ENCODE measurements around the gene SEPTIN11.

SEPTIN11 gene

DNA sequence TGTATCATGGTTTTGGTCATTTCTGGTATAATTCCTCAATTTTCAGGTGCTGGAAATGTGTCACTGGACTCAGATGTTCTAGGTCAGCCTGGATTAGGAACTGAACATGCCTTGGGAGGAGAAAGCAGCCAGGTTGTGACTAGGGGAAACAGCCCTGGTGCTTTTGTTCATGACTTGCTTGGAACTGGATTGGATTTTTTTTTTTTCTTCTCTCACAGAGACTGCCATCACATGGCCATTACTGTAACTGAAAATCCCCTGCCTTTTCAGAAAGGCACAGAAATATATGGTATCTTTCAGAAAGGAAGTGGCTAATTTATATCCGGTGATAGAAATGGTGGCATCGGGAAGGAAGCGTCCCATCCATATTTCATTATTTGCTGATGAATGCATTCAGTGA, 34.6 kb downstream of the SEPTIN11 start:
- Mint-ChIP-seq H3K4me3 (no peak overlapping the region), H3K4me1 (peaks cover 77% of the 10 kb centered on the region), H3K9me3 (no peaks in the 10 kb centered on the region), H3K27ac (no peak overlapping the region), H3K36me3 (no peaks in the 10 kb centered on the region)
- ATAC-seq (peak; percentile 58), DNase-seq (ENCODE audit: low spot score in 2 of 2) (no peak)

DNA sequence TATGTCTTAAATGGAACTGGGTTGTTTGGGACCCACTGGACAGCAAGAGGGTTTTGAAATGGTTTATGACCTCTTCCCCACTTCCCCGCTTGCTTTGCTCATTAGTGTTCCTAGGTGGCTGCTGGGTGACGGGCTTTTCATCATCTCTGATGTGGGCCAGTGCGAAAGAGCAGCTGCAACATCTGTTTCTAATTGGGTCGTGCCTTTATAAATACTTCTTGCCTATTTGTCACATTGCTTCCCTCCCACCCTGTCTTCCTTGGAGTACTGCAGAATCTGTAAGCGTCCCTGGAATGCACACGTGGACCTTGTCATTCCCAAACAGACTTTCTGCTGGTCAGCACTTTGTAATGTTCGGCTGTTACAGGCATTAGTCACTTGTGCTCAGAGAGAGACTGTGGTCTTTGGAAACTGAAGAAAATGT, 35.2 kb downstream of the SEPTIN11 start:
- H3K9me3 Mint-ChIP-seq, result no peaks in the 10 kb centered on the region
- ATAC-seq (no peak), DNase-seq (ENCODE audit: low spot score in 2 of 2) (no peak)
- peaks cover 76% of the 10 kb centered on the region for H3K4me1 Mint-ChIP-seq
- H3K36me3 Mint-ChIP-seq, result no peaks in the 10 kb centered on the region
- no peak overlapping the region for H3K4me3 Mint-ChIP-seq
- H3K27ac Mint-ChIP-seq, result no peak overlapping the region

DNA sequence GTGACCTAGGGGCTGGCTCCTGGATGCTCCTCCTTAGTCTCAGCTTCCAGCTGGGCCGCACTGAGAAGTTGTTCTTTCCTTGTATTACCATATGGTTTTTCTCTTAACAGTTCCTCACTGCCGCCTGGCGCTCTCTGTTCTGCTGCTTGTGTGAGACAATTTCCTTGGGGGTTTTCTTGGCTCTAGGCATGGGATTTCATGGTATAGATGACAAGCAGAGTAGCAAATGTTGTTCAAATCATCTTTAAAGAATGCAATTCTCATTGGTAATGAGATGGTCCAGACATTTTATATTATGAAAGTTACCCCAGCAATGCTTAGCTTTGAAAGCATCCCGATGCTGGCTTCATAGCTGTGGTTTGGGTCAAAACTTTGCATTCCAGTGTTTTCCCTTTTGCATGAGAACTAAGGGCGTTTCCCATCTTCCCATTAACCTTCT, 37.6 kb downstream of the SEPTIN11 start:
- DNase-seq (ENCODE audit: low spot score in 2 of 2) (no peak), ATAC-seq (no peak)
- peaks cover 2% of the 10 kb centered on the region for H3K9me3 Mint-ChIP-seq
- H3K27ac Mint-ChIP-seq, result no peak overlapping the region
- no peaks in the 10 kb centered on the region for H3K36me3 Mint-ChIP-seq
- no peak overlapping the region for H3K4me3 Mint-ChIP-seq
- H3K4me1 Mint-ChIP-seq, result peaks cover 76% of the 10 kb centered on the region

DNA sequence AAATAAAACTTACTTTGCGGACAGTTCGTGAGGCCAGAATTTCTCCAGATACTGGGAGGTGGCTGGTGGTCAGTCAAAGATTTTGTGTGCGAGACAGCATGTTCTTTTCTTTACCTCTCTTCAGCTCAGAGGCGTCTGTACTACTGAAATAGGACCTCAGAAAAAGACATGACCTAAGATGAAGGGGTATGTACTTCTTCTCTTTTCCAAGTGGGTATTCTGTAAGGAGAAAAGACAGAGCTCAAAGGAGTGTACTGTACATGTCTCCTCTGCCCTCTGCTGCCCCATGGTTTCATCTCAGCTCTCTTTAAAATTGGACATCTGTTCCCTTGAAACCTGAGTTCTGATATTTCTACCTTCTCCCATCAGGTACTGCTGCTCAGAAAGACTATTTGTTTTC, 38.1 kb downstream of the SEPTIN11 start:
- DNase-seq (ENCODE audit: low spot score in 2 of 2) (no peak), ATAC-seq (no peak)
- Mint-ChIP-seq H3K27ac (no peak overlapping the region), H3K9me3 (peaks cover 2% of the 10 kb centered on the region), H3K4me3 (no peak overlapping the region), H3K36me3 (no peaks in the 10 kb centered on the region), H3K4me1 (peaks cover 74% of the 10 kb centered on the region)

DNA sequence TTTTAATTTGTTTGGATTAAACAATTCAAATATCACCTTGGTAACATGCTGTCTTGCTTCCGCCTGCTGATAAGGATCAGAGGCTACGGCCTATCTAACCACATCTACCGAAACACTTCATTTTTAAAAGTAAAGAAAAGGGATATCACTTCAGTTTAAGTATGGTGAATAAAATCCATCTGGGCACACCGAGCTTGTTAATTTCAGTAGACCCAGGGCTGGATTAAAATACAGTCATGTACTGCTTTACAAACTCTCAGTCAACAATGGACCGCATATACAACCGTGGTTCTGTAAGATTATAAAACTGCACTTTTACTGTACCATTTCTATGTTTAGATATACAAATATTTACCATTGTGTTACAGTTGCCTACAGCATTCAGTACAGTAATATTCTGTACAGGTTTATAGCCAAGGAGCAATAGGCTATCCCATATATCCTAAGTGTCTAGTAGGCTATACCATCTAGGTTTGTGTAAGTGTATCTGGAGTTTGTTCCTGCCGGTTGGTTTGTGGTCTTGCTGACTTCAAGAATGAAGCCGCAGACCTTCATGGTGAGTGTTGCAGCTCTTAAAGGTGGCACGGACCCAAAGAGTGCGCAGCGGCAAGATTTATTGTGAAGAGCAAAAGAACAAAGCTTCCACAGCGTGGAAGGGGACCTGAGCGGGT, 40.0 kb downstream of the SEPTIN11 start:
- Mint-ChIP-seq H3K4me1 (peaks cover 64% of the 10 kb centered on the region), H3K27ac (peak overlapping the region; percentile 83), H3K4me3 (peak overlapping the region; percentile 46), H3K9me3 (peaks cover 2% of the 10 kb centered on the region), H3K36me3 (no peaks in the 10 kb centered on the region)
- ATAC-seq (peak; percentile 82), DNase-seq (ENCODE audit: low spot score in 2 of 2) (peak; percentile 26 to 58)

DNA sequence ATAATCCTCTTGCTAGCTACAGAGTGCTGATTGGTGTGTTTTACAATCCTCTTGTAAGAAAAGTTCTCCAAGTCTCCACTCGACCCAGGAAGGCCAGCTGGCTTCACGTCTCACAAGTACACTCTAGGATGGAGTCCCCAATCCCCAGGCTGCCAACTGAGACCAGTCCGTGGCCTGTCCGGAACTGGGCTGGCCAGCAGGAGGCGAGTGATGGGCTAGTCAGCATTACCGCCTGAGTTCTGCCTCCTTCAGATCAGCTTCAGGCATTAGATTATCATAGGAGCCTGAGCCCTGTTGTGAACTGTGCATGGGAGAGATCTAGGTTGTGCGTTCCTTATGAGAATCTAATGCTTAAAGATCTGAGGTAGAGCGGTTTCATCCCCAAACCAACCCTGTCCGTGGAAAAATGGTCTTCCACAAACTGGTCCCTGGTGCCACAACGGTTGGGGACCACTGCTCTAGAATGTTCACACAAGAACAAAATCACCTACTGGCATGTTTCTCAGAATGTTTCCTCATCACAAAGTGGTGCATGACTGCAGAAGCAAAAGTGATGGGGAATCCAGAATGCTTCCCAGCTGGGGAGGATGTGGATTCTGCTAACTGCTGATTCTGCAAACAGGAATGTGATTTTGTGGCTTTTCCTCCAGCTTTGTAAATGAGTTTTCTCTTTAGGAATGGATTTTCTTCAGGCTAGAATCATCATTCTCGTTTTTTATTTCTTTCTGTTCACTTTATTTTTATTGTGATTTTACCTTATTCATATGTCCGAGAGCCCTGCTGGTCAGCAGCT, 40.9 kb downstream of the SEPTIN11 start:
- Mint-ChIP-seq H3K4me1 (peaks cover 59% of the 10 kb centered on the region), H3K4me3 (peak overlapping the region; percentile 46), H3K9me3 (peaks cover 2% of the 10 kb centered on the region), H3K36me3 (no peaks in the 10 kb centered on the region), H3K27ac (peak overlapping the region; percentile 83)
- ATAC-seq (no peak), DNase-seq (ENCODE audit: low spot score in 2 of 2) (no peak)

DNA sequence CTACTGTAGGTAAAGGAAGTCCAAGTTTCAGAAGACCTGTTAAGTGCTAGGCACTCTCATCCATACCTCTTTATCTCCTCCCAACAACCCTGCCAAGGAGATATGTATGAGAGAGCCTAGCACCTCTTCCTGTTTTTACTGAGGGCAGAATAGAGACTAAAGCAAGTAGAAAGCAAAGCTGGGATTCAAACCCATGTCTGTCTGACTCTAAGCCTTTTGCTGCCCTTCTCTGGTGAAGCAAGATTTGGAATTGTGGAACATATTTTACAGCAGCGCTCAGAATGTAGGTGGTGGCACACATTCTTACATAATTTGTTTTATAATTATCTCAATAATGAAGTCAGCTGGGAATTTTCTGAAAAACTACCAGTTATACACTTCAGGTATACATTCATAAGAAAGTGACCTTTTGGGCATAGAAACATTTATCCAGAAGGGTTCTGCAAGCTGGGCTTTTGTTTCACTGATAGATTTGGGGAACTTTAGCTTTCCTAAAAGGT, 41.7 kb downstream of the SEPTIN11 start:
- DNase-seq (ENCODE audit: low spot score in 2 of 2) (no peak), ATAC-seq (no peak)
- Mint-ChIP-seq H3K9me3 (peaks cover 2% of the 10 kb centered on the region), H3K27ac (no peak overlapping the region), H3K4me3 (no peak overlapping the region), H3K36me3 (peaks cover 3% of the 10 kb centered on the region), H3K4me1 (peaks cover 59% of the 10 kb centered on the region)

DNA sequence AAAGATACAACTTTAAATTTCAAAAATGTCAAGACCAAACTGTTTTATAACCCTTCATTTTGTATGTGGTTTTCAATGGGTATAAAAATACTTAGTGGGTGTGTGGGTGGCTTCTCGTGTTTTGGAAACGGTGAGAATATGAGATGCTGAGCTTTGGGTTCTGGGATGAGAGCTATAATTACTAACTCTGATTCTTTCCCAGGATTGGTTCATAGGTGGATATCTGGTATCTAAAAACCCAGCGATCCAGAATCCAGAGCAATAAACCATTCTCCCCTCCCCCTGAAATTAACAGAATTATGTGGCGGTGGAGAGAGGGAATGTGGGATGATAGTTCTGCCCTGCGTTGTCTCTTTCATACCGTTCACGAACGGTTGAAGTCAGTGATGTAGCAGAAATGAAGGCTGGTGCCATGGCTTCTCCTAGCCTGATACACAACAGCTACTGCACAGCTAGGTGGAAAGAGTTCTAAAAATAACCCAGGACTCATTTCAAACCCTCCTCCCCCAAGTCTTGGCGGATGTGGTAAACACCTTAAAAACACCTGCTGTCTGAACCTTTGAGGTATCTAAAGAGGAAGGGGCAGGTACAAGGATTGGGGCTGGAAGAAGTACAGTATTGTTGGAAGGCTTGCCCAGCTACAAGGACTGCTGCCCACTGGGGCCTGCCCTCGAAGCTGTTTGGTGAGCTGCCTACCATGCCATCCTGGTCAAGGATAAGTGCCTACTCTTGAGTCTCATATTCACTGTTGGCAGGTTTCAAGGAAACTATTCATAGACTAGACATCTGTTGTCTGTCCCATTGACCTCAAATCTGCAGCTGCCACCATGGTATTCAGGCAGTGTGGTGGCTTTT, 44.5 kb downstream of the SEPTIN11 start:
- ATAC-seq (peak; percentile 80), DNase-seq (ENCODE audit: low spot score in 2 of 2) (peak in 1 of 2 donors; percentile 53)
- Mint-ChIP-seq H3K27ac (peak overlapping the region; percentile 72), H3K4me3 (peak overlapping the region; percentile 2), H3K36me3 (peaks cover 21% of the 10 kb centered on the region), H3K4me1 (peaks cover 40% of the 10 kb centered on the region), H3K9me3 (peaks cover 2% of the 10 kb centered on the region)

DNA sequence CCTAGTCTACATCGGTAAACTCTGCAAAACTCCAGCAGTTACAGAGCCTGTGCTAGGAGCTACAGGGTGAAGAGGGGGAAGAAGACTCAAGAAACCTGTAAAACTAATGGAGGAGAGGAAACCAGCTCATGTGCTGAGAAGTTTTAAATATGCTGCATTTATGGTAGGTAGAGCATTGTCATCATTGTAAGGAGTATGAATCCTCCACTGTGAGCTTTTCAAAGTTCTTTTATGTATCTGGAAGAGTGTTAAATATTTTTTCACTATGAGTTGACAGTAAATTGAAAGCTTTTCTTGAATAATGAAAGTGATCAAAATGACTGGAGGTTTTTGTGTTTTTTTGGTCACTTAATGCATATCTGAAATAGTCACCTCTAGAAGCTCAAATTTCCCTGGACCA, 46.2 kb downstream of the SEPTIN11 start:
- Mint-ChIP-seq H3K9me3 (no peaks in the 10 kb centered on the region), H3K4me3 (no peak overlapping the region), H3K27ac (no peak overlapping the region), H3K36me3 (peaks cover 34% of the 10 kb centered on the region), H3K4me1 (peaks cover 28% of the 10 kb centered on the region)
- DNase-seq (ENCODE audit: low spot score in 2 of 2) (no peak), ATAC-seq (peak; percentile 52)

DNA sequence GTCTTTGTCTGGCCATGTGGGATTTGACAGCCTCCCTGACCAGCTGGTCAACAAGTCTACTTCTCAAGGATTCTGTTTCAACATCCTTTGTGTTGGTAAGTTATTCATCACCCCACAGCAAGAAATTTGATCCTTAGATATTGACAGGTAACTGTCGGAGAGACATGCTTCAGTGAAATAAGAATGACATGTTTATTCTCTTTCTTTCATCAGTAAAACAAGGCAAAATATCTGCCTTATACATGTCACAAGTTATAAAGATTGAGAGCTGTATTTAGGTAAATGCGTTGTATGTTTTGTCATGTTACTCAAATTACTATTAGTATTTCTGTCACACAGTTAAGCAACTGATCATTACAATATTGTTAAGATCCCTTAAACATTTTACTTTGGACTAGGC, 46.9 kb downstream of the SEPTIN11 start:
- Mint-ChIP-seq H3K4me1 (peaks cover 22% of the 10 kb centered on the region), H3K36me3 (peaks cover 34% of the 10 kb centered on the region), H3K9me3 (no peaks in the 10 kb centered on the region), H3K4me3 (no peak overlapping the region), H3K27ac (no peak overlapping the region)
- DNase-seq (ENCODE audit: low spot score in 2 of 2) (no peak), ATAC-seq (no peak)

DNA sequence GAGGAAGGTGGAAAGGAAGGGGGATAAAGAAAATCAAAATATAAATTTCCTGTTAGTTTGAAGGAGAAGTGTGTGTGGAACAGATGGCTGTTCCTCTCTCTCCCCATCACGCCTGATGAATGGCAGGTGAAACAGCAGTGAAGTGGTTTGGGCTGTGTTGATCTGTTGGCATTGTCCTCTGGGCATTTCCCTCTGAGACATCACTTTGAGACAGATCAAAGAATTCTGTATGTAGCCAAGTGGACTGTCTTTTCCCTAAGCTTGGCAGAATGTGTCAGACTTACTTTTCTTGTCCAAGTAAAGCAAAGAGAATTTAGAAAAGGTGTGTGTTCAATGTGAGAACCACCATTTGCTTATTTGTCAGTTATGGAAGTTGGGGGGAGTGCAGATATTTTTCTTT, 47.5 kb downstream of the SEPTIN11 start:
- H3K4me3 Mint-ChIP-seq, result no peak overlapping the region
- H3K4me1 Mint-ChIP-seq, result peaks cover 22% of the 10 kb centered on the region
- H3K36me3 Mint-ChIP-seq, result peaks cover 34% of the 10 kb centered on the region
- H3K27ac Mint-ChIP-seq, result no peak overlapping the region
- ATAC-seq (no peak), DNase-seq (ENCODE audit: low spot score in 2 of 2) (no peak)
- no peaks in the 10 kb centered on the region for H3K9me3 Mint-ChIP-seq

DNA sequence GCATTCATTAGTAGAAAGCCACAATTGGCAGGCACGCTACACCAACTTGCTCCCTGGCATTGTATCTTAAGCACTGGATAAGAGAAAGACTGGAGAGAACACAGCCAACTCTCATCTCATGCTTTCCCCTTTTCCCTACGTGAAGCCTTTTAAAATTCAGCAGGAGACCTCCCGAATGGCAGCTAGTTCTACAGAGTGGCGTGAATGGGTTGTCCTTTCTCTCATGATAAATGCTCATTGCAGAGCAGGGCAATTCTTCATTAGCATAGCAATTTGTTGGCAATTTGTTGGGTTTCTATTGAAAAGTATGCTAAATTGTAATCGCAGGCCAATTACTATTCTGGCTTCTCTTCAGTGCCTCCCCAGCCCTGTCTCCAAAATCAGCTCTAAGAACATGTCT, 48.0 kb downstream of the SEPTIN11 start:
- no peak for ATAC-seq
- Mint-ChIP-seq H3K9me3 (no peaks in the 10 kb centered on the region), H3K36me3 (peaks cover 34% of the 10 kb centered on the region)

DNA sequence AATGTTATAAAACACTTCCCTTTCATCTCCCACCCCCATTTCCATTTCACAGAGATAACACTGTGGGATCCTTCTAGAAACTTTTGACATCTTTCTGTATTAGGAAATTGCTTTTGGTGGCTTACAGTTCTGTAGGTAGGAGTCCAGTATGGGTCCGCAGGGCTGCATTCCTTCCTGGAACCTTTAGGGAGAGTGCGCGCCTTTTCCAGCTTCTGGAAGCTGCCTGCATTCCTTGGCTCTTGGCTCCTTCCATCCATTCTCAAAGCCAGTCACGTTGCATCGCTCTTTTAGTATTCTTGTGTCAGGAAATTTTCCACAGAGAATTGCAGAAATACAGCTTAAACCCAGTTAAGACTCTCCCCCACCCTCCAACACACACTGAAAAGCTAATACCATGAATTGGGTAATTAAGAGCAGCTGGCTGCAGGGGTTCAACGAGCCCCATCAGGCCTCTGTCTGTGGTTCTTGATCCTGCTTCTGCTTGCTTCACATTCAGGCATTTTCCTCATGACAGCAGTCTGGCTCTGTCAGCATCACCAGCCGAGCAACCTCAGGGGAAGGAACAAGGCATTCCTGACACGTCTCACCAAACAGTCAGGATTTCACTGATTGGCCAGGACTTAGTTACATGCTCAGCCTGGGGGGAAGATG, 48.8 kb downstream of the SEPTIN11 start:
- H3K9me3 Mint-ChIP-seq, result no peaks in the 10 kb centered on the region
- no peak for ATAC-seq
- H3K36me3 Mint-ChIP-seq, result peaks cover 34% of the 10 kb centered on the region
- H3K27ac Mint-ChIP-seq, result no peak overlapping the region
- H3K4me3 Mint-ChIP-seq, result no peak overlapping the region
- H3K4me1 Mint-ChIP-seq, result peaks cover 21% of the 10 kb centered on the region
- DNase-seq (ENCODE audit: low spot score in 2 of 2), result no peak

More for the DNA sequence above, 48.0 kb downstream of the SEPTIN11 start:
- DNase-seq (ENCODE audit: low spot score in 2 of 2), result no peak
- Mint-ChIP-seq H3K4me1 (peaks cover 21% of the 10 kb centered on the region), H3K4me3 (no peak overlapping the region), H3K27ac (no peak overlapping the region)

Data from stimulated activated effector memory CD8-positive, alpha-beta T cell treated with anti-CD3 and anti-CD28 coated beads, Interleukin-12 subunit alpha, Interleukin-12 subunit beta, amount 100 ng/mL, for 72 hours (primary cell).